ENCODE data around the gene FBXO10.

The FBXO10 gene

GRCh38 chr9:37464006-37464405, 112.2 kb downstream of the FBXO10 start:
- ChIA-PET POLR2A (no interaction called here), CTCF (interaction anchor here (1.2 to 2.9 kb wide), 3 partner anchors 11 to 130 kb away, joined by 3 to 16 read pairs (median 3); no protein-coding TSS in a partner anchor)
- DNase-seq (ENCODE audit: extremely low spot score): no peak
- no peak for TF ChIP-seq CTCF (IDR thresholded peaks at IDR 0.05; ENCODE audit: control extremely low read depth, extremely low read depth, low read depth, missing control alignments)

Data from GM10248 (cell line).